NCI-H774 (cell line): ENCODE data around the gene P2RX2.

ENCODE experiments used
- DNase-seq: peaks from one replicate; lab custom pipeline; 2025; lab: John Stamatoyannopoulos, UW

Gene P2RX2

DNA sequence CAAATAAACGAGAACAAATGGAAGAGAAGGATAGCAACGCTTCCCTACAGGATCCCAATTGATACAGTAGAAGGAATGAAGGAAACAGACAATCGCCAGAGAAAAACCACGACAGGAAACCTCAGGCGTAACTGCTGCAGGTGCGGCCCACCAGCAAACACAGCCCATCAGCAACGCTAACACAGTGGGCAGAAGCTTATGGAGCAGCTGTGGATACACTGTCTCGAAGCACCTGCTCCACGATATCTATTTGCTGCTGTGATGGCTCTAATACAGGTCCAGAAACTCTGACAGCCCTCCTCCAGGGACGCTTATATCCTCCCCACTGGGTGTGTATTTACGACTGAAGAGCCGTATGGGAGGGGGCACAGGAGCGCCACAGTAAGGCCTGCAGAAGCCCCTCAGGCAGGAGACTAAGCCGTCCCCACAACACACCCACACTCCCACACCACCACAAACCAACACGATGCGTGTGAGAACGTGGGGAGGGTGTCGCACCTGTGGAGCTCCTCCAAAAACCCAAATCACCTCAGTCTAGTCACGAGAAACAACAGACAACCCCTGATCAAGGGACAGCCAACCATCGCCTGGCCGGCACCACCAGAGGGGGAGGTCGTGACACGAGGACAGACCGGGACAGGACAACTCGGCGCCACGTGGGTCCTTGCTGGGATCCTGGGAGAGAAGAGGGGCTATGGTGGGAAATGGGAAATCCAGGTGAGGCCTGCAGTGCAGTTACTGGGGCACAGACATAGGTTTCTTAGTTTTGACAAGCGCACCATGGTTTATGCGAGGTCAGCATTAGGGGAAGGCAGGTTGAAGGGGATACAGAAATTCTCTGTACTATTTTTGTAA lies 44.6 kb downstream of the P2RX2 start:
- no peak for DNase-seq

DNA sequence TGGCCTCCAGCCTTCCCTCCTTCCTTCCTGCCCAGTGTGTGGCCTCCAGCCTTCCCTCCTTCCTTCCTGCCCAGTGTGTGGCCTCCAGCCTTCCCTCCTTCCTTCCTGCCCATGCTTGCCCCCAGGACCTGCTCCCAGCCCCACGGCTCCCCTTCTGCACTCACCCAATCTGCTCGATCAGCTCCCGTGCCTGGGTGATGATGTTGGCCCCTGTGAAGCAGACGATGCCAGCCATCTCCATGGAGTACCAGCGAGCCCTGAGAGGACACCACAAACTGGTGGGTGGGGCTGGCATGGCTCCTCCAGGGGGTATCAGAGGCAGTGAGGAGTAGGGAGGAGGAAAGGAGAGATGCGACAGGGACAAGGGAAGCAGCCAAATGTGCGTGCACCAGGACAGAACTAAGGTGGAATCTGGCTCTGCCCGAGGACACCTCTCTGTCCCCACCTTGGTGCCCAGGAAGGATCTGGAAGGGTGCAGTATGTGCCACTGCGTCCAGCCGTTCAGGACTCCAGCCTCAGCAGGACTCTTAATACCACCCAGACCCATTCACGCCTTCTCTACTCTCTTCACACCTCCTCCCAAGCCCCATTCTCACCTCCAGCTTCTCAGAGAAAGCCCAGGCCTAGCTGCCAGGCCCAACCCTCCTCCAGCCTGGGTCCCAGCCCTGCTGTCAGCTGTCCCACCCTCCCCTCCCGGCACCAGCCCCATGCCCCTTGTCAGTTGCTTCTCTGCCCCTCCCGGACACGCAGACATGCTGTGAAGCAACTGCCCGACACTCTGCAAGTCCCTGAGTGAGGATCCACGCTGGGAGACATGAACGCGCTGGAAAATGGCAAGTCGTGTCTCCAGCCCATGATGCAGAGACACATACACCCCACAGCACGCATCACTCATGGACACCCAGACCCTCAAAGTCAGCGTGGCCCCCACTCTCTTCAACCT lies 45.9 kb downstream of the P2RX2 start:
- no peak for DNase-seq

DNA sequence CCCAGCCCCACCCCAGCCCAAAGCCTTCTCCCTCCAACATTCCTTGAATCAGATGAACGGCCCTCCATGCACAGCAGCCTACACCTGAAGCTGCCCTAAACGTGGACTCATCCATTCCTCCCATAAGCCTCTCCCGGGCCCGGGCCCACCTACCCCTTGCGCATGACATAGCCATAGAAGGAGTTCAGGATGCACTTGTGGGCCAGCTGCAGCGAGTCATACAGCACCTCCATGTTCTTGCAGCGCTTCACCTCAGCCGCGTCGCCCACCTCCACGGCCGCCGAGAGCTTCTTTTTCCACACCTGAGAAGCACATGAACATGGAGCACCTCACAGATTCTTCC lies 46.5 kb downstream of the P2RX2 start:
- DNase-seq: no peak

DNA sequence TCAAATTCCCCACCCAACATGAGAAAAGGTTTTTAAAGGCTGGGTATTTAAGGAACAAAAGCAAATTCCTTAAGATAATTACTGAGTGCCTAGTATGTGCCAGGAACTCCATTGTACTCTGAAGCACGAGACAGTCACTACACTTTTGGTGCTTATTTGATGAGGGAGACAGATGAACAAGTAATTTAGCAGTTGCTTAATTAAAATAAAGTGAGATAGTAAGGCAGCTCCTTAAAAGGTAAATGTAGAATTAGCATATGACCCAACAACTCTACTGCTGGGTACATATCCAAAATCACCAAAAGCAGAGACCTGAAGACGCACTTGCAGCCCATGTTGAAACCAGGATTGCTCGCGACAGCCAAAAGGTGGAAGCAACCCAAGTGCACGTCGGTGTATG lies 47.2 kb downstream of the P2RX2 start:
- DNase-seq: no peak

DNA sequence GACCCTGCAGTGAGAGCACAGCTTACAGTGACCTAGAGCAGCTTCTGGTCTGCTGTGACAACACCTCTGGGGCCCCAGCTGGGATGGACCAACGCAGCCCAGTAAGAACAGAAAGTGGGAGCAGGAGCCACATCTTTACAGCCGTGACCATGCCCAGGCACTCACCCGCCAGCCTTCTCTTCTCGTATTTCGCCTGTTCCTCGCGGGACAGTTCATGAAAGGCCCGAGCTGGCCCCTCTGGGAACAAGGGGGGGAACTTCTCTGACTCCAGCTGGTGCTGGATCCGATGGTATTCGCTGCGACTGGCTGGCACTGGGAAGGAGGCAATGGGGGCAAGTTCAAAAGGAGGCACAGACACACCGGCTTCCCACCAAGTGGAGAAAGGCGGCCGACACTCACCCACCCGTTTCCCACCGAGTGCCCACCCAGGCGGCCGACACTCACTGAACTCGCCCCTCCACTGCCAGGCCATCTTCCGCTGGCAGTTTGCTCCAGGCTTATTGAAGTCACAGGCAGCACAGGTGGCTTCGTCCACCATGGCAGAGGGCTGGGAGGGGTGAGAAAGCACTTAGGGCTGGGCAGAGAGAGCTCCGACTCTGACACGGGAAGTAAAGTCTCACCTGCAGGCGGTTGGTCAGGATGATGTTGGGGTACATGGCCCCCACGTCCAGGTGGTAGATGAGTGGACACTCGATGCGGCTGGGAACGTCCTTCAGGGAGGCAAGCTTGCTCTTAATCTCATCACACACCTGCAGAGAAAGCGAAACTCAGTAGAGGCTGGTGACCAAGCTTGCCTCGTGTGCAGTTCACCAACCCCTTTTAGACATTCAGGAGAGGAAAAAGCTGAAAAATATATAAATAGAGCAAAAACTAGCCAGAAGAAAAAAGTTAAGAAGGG lies 49.9 kb downstream of the P2RX2 start:
- DNase-seq: no peak

DNA sequence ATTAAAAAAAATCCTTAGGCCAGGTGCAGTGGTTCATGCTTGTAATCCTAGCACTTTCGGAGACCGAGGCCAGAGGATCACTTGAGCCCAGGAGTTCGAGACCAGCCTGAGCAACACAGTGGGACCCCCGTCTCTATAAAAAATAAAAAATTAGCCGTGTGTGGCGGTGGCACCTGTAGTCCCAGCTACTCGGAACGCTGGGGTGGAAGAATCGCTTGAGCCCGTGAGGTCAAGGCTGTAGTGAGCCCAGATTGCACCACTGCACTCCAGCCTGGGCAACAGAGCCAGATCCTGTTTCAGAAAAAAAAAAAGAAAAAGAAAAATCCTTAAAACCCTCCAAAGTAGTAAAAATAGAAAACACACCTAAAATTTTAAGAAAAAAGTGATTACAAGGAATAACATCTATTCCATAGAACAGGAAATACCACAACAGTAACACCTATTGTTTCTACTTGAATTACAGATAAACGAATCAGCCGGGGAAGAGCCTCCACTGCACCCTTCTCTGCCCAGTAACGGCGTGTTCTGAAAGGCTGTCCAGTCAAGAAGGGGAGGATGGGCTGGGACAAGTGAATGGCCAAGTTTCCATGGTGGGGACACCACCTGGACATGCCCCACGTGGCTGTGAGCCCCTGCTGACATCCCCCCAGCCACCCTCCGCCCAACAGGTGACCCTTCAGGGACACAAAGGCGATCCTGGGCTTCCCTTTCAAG lies 50.7 kb downstream of the P2RX2 start:
- DNase-seq: no peak
